GM18498 (cell line): ENCODE measurements around the gene ADAMTS4.

Experiments used
- ATAC-seq: cut with Tn5 transposase; IDR thresholded peaks from one replicate; pipeline ENCODE4 v1.9.1; 2021; ENCODE audit warnings: mild to moderate bottlenecking, moderate library complexity; ENCODE audit not compliant: unreplicated experiment

Gene ADAMTS4

GRCh38 chr1:161158316-161159010, 40.4 kb downstream of the ADAMTS4 start:
- ATAC-seq: no peak

DNA sequence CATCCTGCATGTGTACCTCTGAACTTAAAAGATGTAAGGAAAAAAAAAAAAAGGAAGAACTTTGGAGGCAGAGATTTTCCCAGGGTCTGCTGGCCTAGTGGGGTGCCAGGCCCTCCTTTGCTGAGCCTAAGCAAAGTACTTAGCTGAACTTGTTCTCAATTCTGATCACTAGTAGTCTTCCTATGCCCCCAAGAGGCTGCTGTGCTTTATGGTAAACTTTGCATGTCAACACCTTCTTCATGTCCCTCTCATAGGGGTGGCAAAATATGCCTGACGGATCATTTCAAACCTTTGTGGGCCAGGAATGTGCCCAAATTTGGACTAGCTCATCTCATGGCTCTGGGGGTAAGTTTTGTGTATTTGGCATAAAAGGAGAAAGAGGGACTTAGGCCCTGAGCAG, 41.0 kb downstream of the ADAMTS4 start:
- ATAC-seq: no peak

DNA sequence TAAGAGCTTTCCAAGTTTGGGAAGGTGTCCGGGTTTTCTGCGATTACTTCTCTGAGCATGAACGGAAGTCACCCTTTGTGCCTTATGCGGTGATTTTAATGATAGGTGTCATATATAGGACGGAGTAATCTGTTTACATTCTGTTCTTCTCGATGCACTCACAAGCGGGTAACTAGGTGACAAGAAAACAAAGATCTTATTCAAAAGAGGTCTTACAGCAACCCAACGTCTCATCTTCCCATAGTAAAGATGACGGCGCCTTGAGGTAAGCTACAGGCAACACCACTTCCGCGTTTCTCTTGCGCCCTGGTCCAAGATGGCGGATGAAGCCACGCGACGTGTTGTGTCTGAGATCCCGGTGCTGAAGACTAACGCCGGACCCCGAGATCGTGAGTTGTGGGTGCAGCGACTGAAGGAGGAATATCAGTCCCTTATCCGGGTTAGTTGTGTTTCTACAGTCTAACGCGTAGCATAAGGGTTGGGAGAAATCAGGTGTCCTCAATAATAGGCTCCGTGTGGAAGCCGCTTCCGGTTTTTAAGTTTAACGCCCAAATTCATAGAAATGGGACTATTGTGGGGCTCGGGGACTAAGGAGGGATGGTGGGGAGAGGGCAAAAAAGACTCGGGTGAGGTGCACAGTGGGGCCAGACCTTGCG, 45.0 kb downstream of the ADAMTS4 start, which contains the start of gene UFC1:
Gene UFC1, plus strand, starts transcription at position 297 of the 656 bp plus-strand sequence. Its CDS starts 20 bp downstream, at position 317.
- peak; percentile 95 for ATAC-seq

GRCh38 chr1:161153176-161153575, 45.7 kb downstream of the ADAMTS4 start:
- no peak for ATAC-seq

- no peak for ATAC-seq
Observed at GRCh38 chr1:161145832-161146231, 53.0 kb downstream of the ADAMTS4 start.

GRCh38 chr1:161140755-161141400, 58.0 kb downstream of the ADAMTS4 start:
- ATAC-seq: no peak

- ATAC-seq: no peak
Observed at GRCh38 chr1:161139766-161140165, 59.1 kb downstream of the ADAMTS4 start.

DNA sequence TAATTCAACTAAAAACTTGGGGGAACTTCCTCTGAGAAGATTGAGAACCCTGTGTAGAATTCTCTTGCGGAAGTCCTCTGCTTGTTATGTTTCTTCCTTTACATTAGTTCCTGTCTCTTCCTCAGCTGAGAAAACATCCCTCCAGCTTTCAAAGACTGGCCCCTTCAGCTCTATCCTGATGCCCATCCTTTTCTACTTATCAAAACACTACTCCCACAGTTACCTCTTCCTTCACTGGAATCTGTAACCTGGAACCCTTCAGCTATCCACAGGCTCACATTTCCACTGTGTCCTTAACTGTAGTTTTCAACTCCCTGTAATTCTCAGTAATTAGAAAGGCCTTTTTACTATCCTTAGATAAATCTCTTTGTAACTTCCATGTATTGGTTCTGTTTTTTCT, 60.4 kb downstream of the ADAMTS4 start:
- no peak for ATAC-seq

DNA sequence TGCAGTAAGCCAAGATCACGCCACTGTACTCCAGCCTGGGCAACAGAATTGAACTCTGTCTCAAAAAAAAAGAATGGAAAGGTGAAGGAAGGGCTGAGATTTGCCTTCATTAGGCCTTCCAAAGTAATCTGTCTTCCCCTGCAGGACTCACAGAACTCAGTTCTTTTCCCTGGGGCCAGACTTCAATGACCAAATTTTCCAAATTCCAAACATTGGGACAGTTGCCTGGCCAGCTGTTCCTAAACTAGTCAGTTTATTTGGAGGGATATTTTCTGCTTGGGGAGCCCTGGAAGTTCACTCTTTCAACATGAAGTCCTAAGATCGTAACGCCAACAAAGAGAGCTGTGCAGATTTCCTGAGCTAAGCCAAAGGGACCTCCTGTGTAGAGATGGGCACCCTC, 61.0 kb downstream of the ADAMTS4 start:
- no peak for ATAC-seq
